Activated B cell treated with CpG ODN at 0.5 μM for 24 hours (primary cell): ENCODE data around the gene PLAAT4. TPM values are rescaled to one million over a fixed set of nuclear protein-coding genes. Genes with fewer than 3 reads are reported as not detected.

Experiments
- ATAC-seq: fragments of 200-7000 bp; cut with Tn5 transposase; one replicate; pipeline ENCODE4 v1.10.0; 2021; ENCODE audit warnings: low read depth, mild to moderate bottlenecking, moderate library complexity
- CTCF ChIA-PET: fragments of 350-600 bp; sonication (Branson Sonifier 250); formaldehyde crosslinking; loops from one replicate; lab custom pipeline; 2021; ENCODE audit warnings: antibody characterized with exemption; lab: Charles Lee
- POLR2A ChIA-PET: fragments of 350-600 bp; sonication (Branson Sonifier 250); formaldehyde crosslinking; loops from one replicate; lab custom pipeline; 2021; ENCODE audit warnings: antibody characterized with exemption; lab: Charles Lee
- DNase-seq: peaks from one replicate; pipeline ENCODE4 v3.0.0; 2022
- H3K27ac Mint-ChIP-seq: one replicate; pipeline ENCODE4 v1.8.0; 2020; ENCODE audit warnings: mixed read lengths
- H3K27me3 Mint-ChIP-seq: one replicate; pipeline ENCODE4 v1.8.0; 2021; ENCODE audit warnings: mixed read lengths
- H3K36me3 Mint-ChIP-seq: one replicate; pipeline ENCODE4 v1.8.0; 2021; ENCODE audit warnings: low read depth, mixed read lengths
- H3K4me1 Mint-ChIP-seq: one replicate; pipeline ENCODE4 v1.8.0; 2021; ENCODE audit warnings: mixed read lengths
- H3K4me3 Mint-ChIP-seq: one replicate; pipeline ENCODE4 v1.8.0; 2020; ENCODE audit warnings: mild to moderate bottlenecking, mixed read lengths
- H3K9me3 Mint-ChIP-seq: one replicate; pipeline ENCODE4 v1.8.0; 2020; ENCODE audit warnings: mixed read lengths
- CTCF ChIP-seq: fragments of 200-600 bp; IDR thresholded peaks from one replicate; pipeline ENCODE4 v1.8.0; 2022; ENCODE audit warnings: antibody characterized with exemption, mild to moderate bottlenecking
- intact Hi-C: fragments of 100-400 bp; cut with micrococcal nuclease; formaldehyde crosslinking; loops from one replicate; pipeline ENCODE4 v1.15.1; 2024
- total RNA-seq: library from RNA; stranded (reverse); gene quantifications from 2 replicates; pipeline ENCODE4 v1.2.3, GENCODE V29; 2022

The PLAAT4 gene
- total RNA-seq, 1 donor from 2014 or later: 4.7 TPM

GRCh38 chr11:63557570-63557969 lies 21.0 kb downstream of the PLAAT4 start:
- Mint-ChIP-seq H3K4me3 (no peak overlapping the region), H3K9me3 (no peaks in the 10 kb centered on the region), H3K4me1 (peaks cover 19% of the 10 kb centered on the region), H3K36me3 (no peaks in the 10 kb centered on the region), H3K27me3 (peaks cover 8% of the 10 kb centered on the region), H3K27ac (no peak overlapping the region)
- POLR2A ChIA-PET: no interaction called here
- CTCF ChIA-PET: no interaction called here
- ATAC-seq (no peak), DNase-seq (no peak)
- no peak for TF ChIP-seq CTCF
- intact Hi-C loops: loop anchor here (10.0 kb wide), 1 partner anchor 73 kb away; no protein-coding TSS in a partner anchor

- Mint-ChIP-seq H3K36me3 (no peaks in the 10 kb centered on the region), H3K9me3 (no peaks in the 10 kb centered on the region), H3K27ac (no peak overlapping the region), H3K4me3 (no peak overlapping the region), H3K27me3 (peaks cover 8% of the 10 kb centered on the region), H3K4me1 (peaks cover 14% of the 10 kb centered on the region)
- ChIA-PET CTCF (no interaction called here), POLR2A (no interaction called here)
- intact Hi-C loops: loop anchor here (10.0 kb wide), 1 partner anchor 74 kb away; no protein-coding TSS in a partner anchor
- TF ChIP-seq CTCF: no peak
- ATAC-seq (no peak), DNase-seq (no peak)
Observed at GRCh38 chr11:63558459-63559157, 22.0 kb downstream of the PLAAT4 start.

DNA sequence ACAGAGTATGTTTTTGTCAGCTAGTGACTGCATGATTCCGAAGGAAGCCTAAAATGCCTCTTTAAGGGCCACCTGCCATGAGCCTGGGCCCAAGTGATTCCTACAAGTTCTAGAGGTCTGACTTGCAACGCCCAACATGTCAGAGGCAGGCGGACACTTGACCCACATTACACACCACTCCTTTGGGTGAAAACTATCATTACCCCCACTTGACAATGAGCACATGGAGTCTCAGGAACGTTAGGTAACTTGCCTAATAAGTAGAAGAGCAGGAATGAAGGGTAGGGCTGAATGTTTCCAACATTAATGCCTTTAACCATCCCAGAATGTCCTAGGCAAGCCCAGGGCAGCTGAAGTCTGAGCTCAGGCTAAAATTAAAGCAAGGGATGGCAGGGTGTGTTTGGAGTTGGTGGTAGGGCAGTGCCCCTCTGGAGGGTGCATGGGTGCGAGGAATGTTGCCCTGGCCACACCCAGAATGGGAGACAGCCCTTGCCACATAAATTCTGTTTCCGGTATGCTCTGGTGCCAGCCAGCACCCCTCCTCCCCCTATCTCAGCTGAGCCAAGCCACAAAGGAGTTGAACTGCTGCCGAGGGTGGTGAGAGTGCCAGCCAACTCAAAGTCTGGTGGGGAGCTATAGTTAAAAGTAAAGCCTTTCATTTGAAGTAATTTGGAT lies 24.0 kb downstream of the PLAAT4 start:
- H3K27me3 Mint-ChIP-seq: peaks cover 8% of the 10 kb centered on the region
- H3K4me1 Mint-ChIP-seq: peaks cover 20% of the 10 kb centered on the region
- no peaks in the 10 kb centered on the region for H3K9me3 Mint-ChIP-seq
- ChIA-PET POLR2A (no interaction called here), CTCF (no interaction called here)
- no peak overlapping the region for H3K27ac Mint-ChIP-seq
- TF ChIP-seq CTCF: no peak
- H3K4me3 Mint-ChIP-seq: no peak overlapping the region
- ATAC-seq (no peak), DNase-seq (no peak)
- intact Hi-C loops: loop anchor here (10.0 kb wide), 1 partner anchor 676 kb away; the partner anchor contains the start of gene SLC3A2
- H3K36me3 Mint-ChIP-seq: no peaks in the 10 kb centered on the region

DNA sequence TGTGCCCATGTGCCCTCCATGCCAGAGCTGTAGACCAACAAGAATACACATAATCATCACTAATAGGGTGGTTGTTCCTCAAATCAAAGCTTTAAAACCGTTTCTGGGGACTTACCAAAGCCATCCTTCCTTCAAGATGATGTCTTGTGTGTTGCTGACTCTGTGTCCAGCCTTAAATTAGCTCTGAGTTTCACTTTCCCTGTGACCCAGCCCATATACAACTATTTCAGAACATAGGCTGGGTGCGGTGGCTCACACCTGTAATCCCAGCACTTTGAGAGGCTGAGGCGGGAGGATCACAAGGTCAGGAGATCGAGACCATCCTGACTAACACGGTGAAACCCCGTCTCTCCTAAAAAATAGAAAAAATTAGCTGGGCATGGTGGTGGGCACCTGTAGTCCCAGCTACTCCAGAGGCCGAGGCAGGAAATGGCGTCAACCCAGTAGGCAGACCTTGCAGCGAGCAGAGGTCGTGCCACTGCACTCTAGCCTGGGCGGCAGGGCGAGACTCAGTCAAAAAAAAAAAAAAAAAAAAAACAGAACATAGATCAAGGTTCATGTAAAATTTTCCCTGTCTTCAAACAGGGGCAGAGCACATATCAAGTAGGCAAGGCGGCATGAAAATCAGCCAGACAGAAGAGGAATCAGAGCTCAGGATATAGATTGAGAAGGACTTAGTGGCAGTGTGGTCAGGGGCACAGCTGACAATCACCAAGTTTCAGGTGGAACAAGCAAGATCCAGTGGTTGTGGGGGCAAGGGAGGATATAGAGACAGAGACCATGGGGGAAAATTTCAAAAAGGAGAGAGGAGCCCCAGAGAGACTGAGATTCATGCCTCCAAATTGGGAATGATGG lies 26.8 kb downstream of the PLAAT4 start, which contains the start of gene PLAAT2:
PLAAT2 (minus strand) TSS at position 179 of the 855 bp plus-strand sequence; CDS start at position 124, 55 bp downstream.
- ChIA-PET POLR2A (no interaction called here), CTCF (no interaction called here)
- TF ChIP-seq CTCF: no peak
- H3K27me3 Mint-ChIP-seq: peaks cover 8% of the 10 kb centered on the region
- H3K27ac Mint-ChIP-seq: no peak within 1 kb of the TSS
- DNase-seq (no peak), ATAC-seq (no peak)
- intact Hi-C loops: loop anchor here (10.0 kb wide), 1 partner anchor 679 kb away; the partner anchor contains the start of gene SLC3A2
- no peaks in the 10 kb centered on the region for H3K36me3 Mint-ChIP-seq
- H3K4me1 Mint-ChIP-seq: peaks cover 45% of the 10 kb centered on the region
- H3K9me3 Mint-ChIP-seq: no peaks in the 10 kb centered on the region
- no peak within 1 kb of the TSS for H3K4me3 Mint-ChIP-seq
